Stimulated activated CD8-positive, alpha-beta memory T cell treated with anti-CD3 and anti-CD28 coated beads, Interleukin-7, amount 100 ng/mL, for 4 hours (primary cell): ENCODE measurements around the gene TMTC1.

Experiments used
- DNase-seq, 2 donors: peaks; one replicate each; pipeline ENCODE4 v3.0.0-alpha.2; 2020; ENCODE audit warnings: low read depth in 2 of 2

The TMTC1 gene

DNA sequence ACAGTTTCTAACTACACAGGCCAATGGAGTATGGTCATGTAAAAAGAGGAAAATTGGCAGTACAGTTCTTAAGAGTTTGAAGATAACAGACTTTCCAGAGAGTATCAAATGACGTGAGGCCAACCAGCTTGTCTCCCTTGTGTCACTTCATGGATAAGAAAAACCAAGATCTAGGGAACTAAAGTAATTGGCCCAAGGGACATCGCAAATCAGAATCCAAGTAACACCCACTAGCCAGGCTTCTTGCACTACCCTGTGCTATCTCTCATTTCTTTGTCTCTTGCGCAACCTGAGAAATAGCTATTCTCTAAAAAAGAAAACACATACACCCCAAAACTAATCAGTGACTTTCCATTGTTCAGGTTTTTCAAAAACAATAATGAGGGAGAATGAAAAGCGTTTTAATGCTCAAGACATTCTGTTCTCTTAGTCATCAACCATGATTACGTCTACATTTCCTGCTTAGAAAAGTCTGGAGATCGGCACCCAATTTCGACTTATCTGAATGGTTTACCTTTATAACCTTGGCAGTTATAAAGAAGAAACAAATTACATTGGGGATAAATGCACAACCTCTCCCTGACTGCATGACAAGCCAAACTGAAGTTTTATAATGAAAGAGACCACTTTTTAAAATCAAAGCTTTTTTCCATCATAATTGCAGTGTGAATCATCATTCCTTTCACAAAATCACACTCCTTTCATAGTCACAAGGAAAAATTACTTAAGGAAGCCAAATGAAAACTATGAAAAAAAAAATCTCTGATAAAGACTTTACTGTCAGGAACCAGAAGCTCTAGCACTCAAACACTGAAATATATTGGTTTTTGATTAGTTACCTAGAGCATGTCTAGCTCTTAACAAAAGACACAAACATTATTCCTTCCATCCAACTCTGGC lies 42.1 kb downstream of the TMTC1 start:
- DNase-seq: no peak

DNA sequence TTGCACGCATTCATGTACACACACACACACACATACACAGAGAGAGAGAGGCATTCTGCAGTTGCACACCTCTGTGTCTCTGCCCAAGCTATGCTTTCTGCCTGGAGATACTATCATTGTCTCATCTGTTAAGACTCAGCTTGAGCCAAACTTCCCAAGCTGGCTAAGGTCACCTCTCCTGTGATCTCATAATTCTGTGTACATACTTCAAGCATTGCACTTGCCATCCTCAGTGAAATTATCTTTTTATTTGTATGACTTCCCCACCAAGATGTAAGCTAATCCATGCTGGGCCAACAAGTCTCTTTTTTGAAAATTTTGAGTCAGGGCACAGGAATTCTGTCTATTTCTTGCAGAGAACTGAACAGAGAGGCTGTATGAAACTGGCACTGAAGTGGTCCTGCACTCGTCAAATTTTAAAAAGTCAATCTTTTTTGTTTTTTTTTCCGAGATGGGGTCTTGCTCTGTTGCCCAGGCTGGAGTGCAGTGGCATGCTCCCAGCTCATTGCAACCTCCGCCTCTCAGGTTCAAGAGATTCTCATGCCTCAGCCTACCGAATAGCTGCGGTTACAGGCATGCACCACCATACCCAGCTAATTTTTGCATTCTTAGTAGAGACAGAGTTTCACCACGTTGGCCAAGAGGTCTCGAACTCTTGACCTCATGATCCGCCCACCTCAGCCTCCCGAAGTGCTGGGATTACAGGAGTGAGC lies 44.3 kb downstream of the TMTC1 start:
- DNase-seq: no peak

GRCh38 chr12:29738365-29738764 lies 45.4 kb downstream of the TMTC1 start:
- DNase-seq: no peak

GRCh38 chr12:29737644-29738043 lies 46.1 kb downstream of the TMTC1 start:
- DNase-seq: no peak

GRCh38 chr12:29735604-29736003 lies 48.1 kb downstream of the TMTC1 start:
- no peak for DNase-seq

GRCh38 chr12:29734734-29735133 lies 49.0 kb downstream of the TMTC1 start:
- DNase-seq: no peak

GRCh38 chr12:29734305-29734704 lies 49.4 kb downstream of the TMTC1 start:
- DNase-seq: no peak

- no peak for DNase-seq
Observed at GRCh38 chr12:29733501-29733900, 50.2 kb downstream of the TMTC1 start.

GRCh38 chr12:29733060-29733459 lies 50.7 kb downstream of the TMTC1 start:
- no peak for DNase-seq

DNA sequence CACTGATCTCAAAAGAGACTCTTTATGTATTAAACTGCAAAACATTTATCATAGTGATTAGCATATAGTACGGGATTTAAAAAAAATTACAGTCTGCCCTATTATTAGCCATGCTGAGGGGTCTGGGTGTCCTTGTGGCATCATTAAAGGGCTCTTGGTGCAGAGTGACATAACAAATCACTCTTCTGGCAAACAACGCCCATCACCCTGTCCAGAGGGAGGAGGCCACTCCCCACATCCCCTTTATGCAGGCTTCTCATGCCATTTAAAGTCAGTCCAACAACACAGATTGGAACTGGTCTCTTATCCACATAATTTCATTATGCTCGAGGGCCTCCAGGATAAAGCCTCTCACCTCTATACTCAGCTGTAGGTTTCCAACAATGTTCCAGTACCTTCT lies 51.1 kb downstream of the TMTC1 start:
- DNase-seq: no peak

DNA sequence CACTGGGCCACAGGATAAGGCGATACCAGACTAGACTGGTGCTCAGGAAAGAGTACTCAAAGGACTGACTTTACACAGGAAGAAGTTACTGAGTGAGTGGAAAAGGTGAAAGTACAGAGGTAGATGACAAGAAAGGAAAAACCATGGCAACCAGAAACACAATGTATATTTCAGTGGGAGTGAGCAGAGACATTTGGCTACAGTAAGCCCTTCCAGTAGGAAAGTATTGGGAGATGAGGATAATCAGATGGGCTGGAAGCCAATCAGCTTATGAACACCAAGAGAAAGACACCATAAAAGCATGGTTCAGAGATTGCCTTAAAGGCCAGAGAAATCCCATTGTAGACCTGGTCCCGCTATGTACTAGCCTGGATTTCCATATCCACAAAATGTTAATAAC lies 51.6 kb downstream of the TMTC1 start:
- no peak for DNase-seq

GRCh38 chr12:29731591-29731990 lies 52.2 kb downstream of the TMTC1 start:
- DNase-seq: no peak

- DNase-seq: no peak
Observed at GRCh38 chr12:29730481-29730880, 53.3 kb downstream of the TMTC1 start.

DNA sequence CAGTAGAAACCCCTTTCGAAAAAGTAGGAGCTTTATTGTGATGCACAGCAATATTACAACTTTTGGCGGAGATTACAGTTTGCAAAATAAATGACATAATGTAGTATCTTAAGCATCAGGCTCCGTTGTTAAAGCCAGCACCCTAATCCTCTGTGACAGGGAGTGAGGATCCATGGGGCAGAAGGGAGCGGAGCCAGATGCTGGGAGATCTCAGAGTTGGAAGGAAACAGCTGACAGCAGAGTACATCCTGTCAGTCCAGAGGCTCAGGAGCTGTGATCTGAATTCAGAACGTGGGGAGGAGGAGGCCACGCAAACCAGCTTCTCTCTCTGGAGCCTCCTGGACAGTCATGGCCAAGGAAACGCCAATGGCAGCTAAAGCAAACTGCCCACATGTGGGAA lies 55.7 kb downstream of the TMTC1 start:
- DNase-seq: no peak

DNA sequence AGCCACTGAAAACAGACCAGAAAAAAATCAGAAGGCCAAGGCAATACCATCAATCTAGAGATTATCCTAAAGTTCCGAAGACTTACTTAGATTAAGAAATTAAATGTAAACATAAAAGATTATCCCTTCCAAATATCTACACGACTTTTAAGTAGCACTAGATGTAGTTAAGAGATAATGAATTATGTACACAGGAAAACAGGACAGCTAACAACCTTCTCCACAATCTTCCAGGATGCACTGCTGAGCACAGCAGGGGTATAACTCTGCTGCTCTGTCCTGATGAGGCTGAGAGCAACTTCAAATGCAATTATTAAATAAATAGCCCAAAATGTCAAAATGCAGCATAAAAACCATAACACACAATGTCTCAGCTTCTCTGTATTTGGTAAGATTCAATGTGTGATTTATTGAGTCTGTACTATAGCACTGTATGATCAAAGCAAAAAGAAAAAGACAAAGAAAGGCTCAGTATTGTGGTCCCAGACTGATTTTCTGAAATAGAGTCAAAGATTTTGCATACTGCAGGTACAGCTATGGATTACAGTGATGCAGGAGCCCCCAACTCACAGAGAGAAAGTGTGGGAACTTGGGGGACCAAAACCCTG lies 56.9 kb downstream of the TMTC1 start:
- DNase-seq: no peak

DNA sequence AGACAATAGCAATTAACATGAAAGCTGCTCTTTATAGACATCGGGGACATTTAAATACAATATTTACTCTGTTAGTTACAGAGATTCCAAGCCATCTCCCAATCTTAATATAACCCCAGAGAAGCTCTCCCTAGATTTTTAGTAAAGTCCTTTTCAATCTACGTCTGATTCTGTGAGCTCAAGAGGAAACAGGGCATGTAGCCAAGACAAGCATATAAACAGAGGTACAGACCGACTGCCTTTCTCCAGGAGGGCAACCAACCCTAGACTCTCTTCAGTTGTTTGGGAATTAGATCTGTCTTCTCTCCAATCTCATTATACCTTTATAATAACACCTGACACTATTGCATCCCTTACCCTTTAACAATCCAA lies 57.4 kb downstream of the TMTC1 start:
- DNase-seq: no peak

DNA sequence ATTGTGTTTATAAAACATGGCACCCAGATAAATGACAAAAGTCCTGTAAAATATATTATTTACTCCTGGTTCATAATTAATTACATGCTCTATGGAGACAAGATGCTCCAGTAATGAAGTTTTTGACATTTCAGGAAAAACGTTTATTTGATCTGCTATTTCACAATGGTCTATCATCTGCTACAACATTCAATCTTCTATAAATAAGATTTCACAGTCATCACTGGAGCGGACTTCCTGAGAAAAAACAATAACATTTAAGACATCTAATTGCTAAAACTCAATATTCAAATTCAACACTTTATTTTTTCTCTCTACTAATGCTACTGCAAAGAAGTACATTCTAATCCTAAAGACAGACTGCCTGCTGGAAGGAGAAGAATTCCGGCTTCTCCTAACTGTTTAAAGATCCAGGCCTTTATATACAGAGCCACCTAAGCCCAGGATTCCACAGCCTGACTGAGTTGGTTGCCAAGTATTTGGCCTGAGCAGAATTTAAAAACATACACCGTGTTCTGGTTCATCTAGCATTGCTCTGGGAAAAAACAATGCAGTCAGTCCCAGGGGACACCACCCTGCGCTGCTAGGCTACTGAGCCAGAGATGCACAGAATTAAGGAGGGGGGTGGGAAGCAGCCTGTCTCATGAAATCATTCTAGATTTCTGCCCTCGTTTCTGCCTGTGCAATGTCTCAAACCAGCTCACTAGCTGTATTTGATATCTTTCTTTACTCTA lies 58.0 kb downstream of the TMTC1 start:
- DNase-seq: no peak

GRCh38 chr12:29722164-29722563 lies 61.6 kb downstream of the TMTC1 start:
- DNase-seq: no peak

DNA sequence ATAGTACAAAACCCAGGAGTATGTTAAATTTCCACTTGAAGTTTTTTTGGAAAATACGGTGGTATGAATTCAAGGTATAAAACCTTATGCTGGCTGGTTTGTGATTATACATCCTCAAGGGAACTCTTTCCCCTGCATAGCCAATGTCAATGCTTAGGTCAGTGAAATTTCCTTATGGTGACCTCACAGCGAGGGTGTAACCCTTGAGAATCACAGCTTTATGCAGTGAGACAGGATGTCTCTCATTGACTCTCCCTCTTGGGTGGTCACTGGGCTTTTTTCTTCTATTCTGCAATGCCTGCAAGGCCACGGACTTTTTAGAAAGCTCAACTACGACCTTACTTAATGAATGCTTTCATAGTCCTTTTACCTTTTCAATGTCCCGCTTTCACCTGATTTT lies 64.4 kb downstream of the TMTC1 start:
- DNase-seq: no peak

- DNase-seq: no peak
Observed at GRCh38 chr12:29717540-29718100, 66.1 kb downstream of the TMTC1 start.

- no peak for DNase-seq
Observed at GRCh38 chr12:29714966-29715365, 68.8 kb downstream of the TMTC1 start.

GRCh38 chr12:29713729-29714128 lies 70.0 kb downstream of the TMTC1 start:
- no peak for DNase-seq
